GM23338 (cell line): ENCODE measurements around the gene FLT1. TPM values are rescaled to one million over a fixed set of nuclear protein-coding genes. Genes with fewer than 3 reads are reported as not detected.

Experiments
- ATAC-seq: fragments of 200-7000 bp; cut with Tn5 transposase; 3 replicates; pipeline ENCODE4 v1.9.1; 2020
- DNase-seq: peaks from one replicate; pipeline ENCODE4 v3.0.0-alpha.2; 2015; ENCODE audit warnings: low spot score
- H2AFZ ChIP-seq: fragments of 200-600 bp; sonication (generic); 2 replicates; pipeline ENCODE4 v1.8.0; 2016; ENCODE audit warnings: antibody characterized with exemption, mild to moderate bottlenecking, moderate library complexity
- H3F3A ChIP-seq: fragments of 200-600 bp; sonication (generic); replicated peaks from 2 replicates; pipeline ENCODE4 v1.8.0; 2017; ENCODE audit warnings: antibody characterized with exemption, mixed run types, low read depth
- H3K27ac ChIP-seq: fragments of 200-600 bp; sonication (generic); 2 replicates; pipeline ENCODE4 v1.6.1; 2016; ENCODE audit warnings: low read depth
- H3K27me3 ChIP-seq: fragments of 200-600 bp; sonication (generic); 2 replicates; pipeline ENCODE4 v1.8.0; 2016; ENCODE audit warnings: mild to moderate bottlenecking, mixed run types, moderate library complexity; ENCODE audit not compliant: insufficient read depth
- H3K36me3 ChIP-seq: fragments of 200-600 bp; sonication (generic); 2 replicates; pipeline ENCODE4 v1.8.0; 2016; ENCODE audit warnings: mild to moderate bottlenecking; ENCODE audit not compliant: insufficient read depth
- H3K4me1 ChIP-seq: fragments of 200-600 bp; sonication (generic); 2 replicates; pipeline ENCODE4 v1.8.0; 2016; ENCODE audit warnings: mild to moderate bottlenecking, moderate library complexity; ENCODE audit not compliant: insufficient read depth
- H3K4me2 ChIP-seq: fragments of 200-600 bp; sonication (generic); 2 replicates; pipeline ENCODE4 v1.7.1; 2017; ENCODE audit warnings: mixed run types
- H3K4me3 ChIP-seq: fragments of 200-600 bp; sonication (generic); 2 replicates; pipeline ENCODE4 v1.6.1; 2016; ENCODE audit warnings: mixed run types
- H3K79me2 ChIP-seq: fragments of 200-600 bp; sonication (generic); replicated peaks from 2 replicates; pipeline ENCODE4 v1.8.0; 2017; ENCODE audit warnings: mild to moderate bottlenecking; ENCODE audit not compliant: insufficient read depth
- H3K9me2 ChIP-seq: fragments of 200-600 bp; sonication (generic); 2 replicates; pipeline ENCODE4 v1.8.0; 2017; ENCODE audit not compliant: insufficient read depth
- H4K20me1 ChIP-seq: fragments of 200-600 bp; sonication (generic); replicated peaks from 2 replicates; pipeline ENCODE4 v1.8.0; 2017; ENCODE audit warnings: mild to moderate bottlenecking; ENCODE audit not compliant: insufficient read depth
- H3K27ac Mint-ChIP-seq: 2 replicates; pipeline ENCODE4 v1.8.0; 2020; ENCODE audit warnings: inconsistent platforms, mild to moderate bottlenecking, moderate library complexity, mixed read lengths
- H3K27me3 Mint-ChIP-seq: 3 replicates; pipeline ENCODE4 v1.8.0; 2022; ENCODE audit warnings: low read depth, mild to moderate bottlenecking, moderate library complexity, mixed read lengths, inconsistent platforms; ENCODE audit not compliant: insufficient read depth, poor library complexity
- H3K36me3 Mint-ChIP-seq: 3 replicates; pipeline ENCODE4 v1.8.0; 2021; ENCODE audit warnings: low read depth, mild to moderate bottlenecking, inconsistent platforms, moderate library complexity, mixed read lengths
- H3K4me1 Mint-ChIP-seq: 3 replicates; pipeline ENCODE4 v1.8.0; 2020; ENCODE audit warnings: mild to moderate bottlenecking, inconsistent platforms, mixed read lengths
- H3K4me3 Mint-ChIP-seq: 3 replicates; pipeline ENCODE4 v1.8.0; 2021; ENCODE audit warnings: moderate library complexity, mild to moderate bottlenecking, inconsistent platforms, mixed read lengths
- H3K9me3 Mint-ChIP-seq: 3 replicates; pipeline ENCODE4 v1.8.0; 2020; ENCODE audit warnings: moderate library complexity, mild to moderate bottlenecking, inconsistent platforms, mixed read lengths
- CREB1 ChIP-seq: fragments of 250-450 bp; sonication (Bioruptor Pico); IDR thresholded peaks from 2 replicates; pipeline ENCODE4 v1.5.0; 2020; ENCODE audit warnings: low read depth, mild to moderate bottlenecking, moderate library complexity
- EZH2 ChIP-seq: fragments of 200-600 bp; sonication (generic); IDR thresholded peaks from one replicate; pipeline ENCODE4 v1.8.0; 2017; ENCODE audit warnings: antibody characterized with exemption, mild to moderate bottlenecking, low read depth; ENCODE audit not compliant: unreplicated experiment
- EZH2phosphoT487 ChIP-seq: fragments of 200-600 bp; sonication (generic); IDR thresholded peaks from one replicate; pipeline ENCODE4 v1.8.1; 2018; ENCODE audit warnings: antibody characterized with exemption; ENCODE audit not compliant: unreplicated experiment
- JUNB ChIP-seq: IDR thresholded peaks from one replicate; pipeline ENCODE4 v1.6.1; 2016; ENCODE audit warnings: antibody characterized with exemption; ENCODE audit not compliant: unreplicated experiment
- NANOG ChIP-seq: IDR thresholded peaks from 2 replicates; pipeline ENCODE4 v1.6.1; 2016; ENCODE audit warnings: antibody characterized with exemption, borderline replicate concordance
- POLR2AphosphoS5 ChIP-seq: IDR thresholded peaks from 2 replicates; pipeline ENCODE4 v1.6.1; 2016; ENCODE audit warnings: antibody characterized with exemption, low read depth
- STAT1 ChIP-seq: IDR thresholded peaks from one replicate; pipeline ENCODE4 v1.6.1; 2016; ENCODE audit warnings: antibody characterized with exemption; ENCODE audit not compliant: unreplicated experiment
- ZNF114 ChIP-seq: fragments of 250-450 bp; sonication (Bioruptor Pico); IDR thresholded peaks from 2 replicates; pipeline ENCODE4 v1.5.0; 2020; ENCODE audit warnings: mild to moderate bottlenecking, moderate library complexity
- ZNF331 ChIP-seq: fragments of 250-450 bp; sonication (Bioruptor Pico); IDR thresholded peaks from 2 replicates; pipeline ENCODE4 v1.5.0; 2020; ENCODE audit warnings: low read depth, mild to moderate bottlenecking, moderate library complexity
- ZNF462 ChIP-seq: fragments of 250-450 bp; sonication (Bioruptor Pico); IDR thresholded peaks from 2 replicates; pipeline ENCODE4 v1.5.0; 2020; ENCODE audit warnings: mild to moderate bottlenecking, moderate library complexity
- long read RNA-seq: library from polyadenylated mRNA; unstranded; transcript quantifications from one replicate; pipeline ENCODE4 v2.0.0, GENCODE V29; 2020; ENCODE audit not compliant: unreplicated experiment
- polyA plus RNA-seq: library from polyadenylated mRNA; unstranded; fragments of >200 nt; fragmentation: Nextera tagmentation; extraction: Ambion mirVana; gene quantifications from 2 replicates; pipeline ENCODE4 v1.2.1, GENCODE V29; 2016
- total RNA-seq: library from RNA; depleted of rRNA; stranded (reverse); fragments of >200 nt; shearing (Covaris generic); gene quantifications from 2 replicates; pipeline ENCODE4 v1.2.3, GENCODE V29; 2014; rRNA removed
- TF ChIP-seq, protein P1 (sequence below): IDR thresholded peaks from 2 replicates; pipeline ENCODE4 v1.6.1; 2016; ENCODE audit warnings: antibody characterized with exemption
- TF ChIP-seq, protein P2 (sequence below), 2 experiments: fragments of 200-600 bp in 1 of 2; sonication (generic) in 1 of 2; conservative IDR thresholded peaks; 2 replicates each; pipeline versions ENCODE4 v1.5.1 to v1.6.1; 2016 to 2017; ENCODE audit warnings: antibody characterized with exemption in 2 of 2, low read depth in 2 of 2, mild to moderate bottlenecking in 2 of 2, moderate library complexity in 1 of 2

The FLT1 gene, protein sequence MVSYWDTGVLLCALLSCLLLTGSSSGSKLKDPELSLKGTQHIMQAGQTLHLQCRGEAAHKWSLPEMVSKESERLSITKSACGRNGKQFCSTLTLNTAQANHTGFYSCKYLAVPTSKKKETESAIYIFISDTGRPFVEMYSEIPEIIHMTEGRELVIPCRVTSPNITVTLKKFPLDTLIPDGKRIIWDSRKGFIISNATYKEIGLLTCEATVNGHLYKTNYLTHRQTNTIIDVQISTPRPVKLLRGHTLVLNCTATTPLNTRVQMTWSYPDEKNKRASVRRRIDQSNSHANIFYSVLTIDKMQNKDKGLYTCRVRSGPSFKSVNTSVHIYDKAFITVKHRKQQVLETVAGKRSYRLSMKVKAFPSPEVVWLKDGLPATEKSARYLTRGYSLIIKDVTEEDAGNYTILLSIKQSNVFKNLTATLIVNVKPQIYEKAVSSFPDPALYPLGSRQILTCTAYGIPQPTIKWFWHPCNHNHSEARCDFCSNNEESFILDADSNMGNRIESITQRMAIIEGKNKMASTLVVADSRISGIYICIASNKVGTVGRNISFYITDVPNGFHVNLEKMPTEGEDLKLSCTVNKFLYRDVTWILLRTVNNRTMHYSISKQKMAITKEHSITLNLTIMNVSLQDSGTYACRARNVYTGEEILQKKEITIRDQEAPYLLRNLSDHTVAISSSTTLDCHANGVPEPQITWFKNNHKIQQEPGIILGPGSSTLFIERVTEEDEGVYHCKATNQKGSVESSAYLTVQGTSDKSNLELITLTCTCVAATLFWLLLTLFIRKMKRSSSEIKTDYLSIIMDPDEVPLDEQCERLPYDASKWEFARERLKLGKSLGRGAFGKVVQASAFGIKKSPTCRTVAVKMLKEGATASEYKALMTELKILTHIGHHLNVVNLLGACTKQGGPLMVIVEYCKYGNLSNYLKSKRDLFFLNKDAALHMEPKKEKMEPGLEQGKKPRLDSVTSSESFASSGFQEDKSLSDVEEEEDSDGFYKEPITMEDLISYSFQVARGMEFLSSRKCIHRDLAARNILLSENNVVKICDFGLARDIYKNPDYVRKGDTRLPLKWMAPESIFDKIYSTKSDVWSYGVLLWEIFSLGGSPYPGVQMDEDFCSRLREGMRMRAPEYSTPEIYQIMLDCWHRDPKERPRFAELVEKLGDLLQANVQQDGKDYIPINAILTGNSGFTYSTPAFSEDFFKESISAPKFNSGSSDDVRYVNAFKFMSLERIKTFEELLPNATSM (N-terminal part only)
- total RNA-seq, result 112 and 116 TPM in 2 replicates
- polyA plus RNA-seq, result 22.3 and 26.8 TPM in 2 replicates
- long read RNA-seq, full-length matches to known transcripts, result 6 of 24 reads
- long read RNA-seq, partial matches to known transcripts, result 13 of 24 reads
- long read RNA-seq, other reads (novel, unspliced or antisense), result 5 of 24 reads

GRCh38 chr13:28494778-28495537 lies at the start of gene FLT1:
FLT1 (minus strand) TSS chr13:28495128; CDS start chr13:28494843, 285 bp downstream.
- 0 out of 2 replicates have a peak, but pooled peaks cover 4% of the 10 kb centered on the region for H3F3A ChIP-seq
- TF ChIP-seq, protein P1, sequence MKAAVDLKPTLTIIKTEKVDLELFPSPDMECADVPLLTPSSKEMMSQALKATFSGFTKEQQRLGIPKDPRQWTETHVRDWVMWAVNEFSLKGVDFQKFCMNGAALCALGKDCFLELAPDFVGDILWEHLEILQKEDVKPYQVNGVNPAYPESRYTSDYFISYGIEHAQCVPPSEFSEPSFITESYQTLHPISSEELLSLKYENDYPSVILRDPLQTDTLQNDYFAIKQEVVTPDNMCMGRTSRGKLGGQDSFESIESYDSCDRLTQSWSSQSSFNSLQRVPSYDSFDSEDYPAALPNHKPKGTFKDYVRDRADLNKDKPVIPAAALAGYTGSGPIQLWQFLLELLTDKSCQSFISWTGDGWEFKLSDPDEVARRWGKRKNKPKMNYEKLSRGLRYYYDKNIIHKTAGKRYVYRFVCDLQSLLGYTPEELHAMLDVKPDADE, result 0 out of 2 replicates have a peak, but pooled peaks have one; percentile 29
- no peak for TF ChIP-seq NANOG
- no peak for TF ChIP-seq ZNF114 (CRISPR knock-in tag)
- no peak for TF ChIP-seq STAT1
- no peak for TF ChIP-seq ZNF331
- TF ChIP-seq ZNF462 (CRISPR knock-in tag), result no peak
- TF ChIP-seq CREB1 (CRISPR knock-in tag), result peak; percentile 86
- TF ChIP-seq POLR2AphosphoS5, result peak; percentile 82
- no peak for TF ChIP-seq EZH2
- TF ChIP-seq, protein P2, sequence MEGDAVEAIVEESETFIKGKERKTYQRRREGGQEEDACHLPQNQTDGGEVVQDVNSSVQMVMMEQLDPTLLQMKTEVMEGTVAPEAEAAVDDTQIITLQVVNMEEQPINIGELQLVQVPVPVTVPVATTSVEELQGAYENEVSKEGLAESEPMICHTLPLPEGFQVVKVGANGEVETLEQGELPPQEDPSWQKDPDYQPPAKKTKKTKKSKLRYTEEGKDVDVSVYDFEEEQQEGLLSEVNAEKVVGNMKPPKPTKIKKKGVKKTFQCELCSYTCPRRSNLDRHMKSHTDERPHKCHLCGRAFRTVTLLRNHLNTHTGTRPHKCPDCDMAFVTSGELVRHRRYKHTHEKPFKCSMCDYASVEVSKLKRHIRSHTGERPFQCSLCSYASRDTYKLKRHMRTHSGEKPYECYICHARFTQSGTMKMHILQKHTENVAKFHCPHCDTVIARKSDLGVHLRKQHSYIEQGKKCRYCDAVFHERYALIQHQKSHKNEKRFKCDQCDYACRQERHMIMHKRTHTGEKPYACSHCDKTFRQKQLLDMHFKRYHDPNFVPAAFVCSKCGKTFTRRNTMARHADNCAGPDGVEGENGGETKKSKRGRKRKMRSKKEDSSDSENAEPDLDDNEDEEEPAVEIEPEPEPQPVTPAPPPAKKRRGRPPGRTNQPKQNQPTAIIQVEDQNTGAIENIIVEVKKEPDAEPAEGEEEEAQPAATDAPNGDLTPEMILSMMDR (conservative IDR thresholded peaks at IDR 0.05; ENCODE audit: low read depth in 2 of 2), result no peak
- no peak for TF ChIP-seq EZH2phosphoT487
- TF ChIP-seq JUNB, result no peak

More at GRCh38 chr13:28494778-28495537, at the start of gene FLT1:
- Histone ChIP-seq H3K79me2 (peaks cover 61% of the 10 kb centered on the region), H3K9me2 (no peaks in the 10 kb centered on the region), H3K4me2 (peak within 1 kb of the TSS; percentile 77), H3K4me1 (peaks cover 44% of the 10 kb centered on the region), H3K27me3 (peaks cover 36% of the 10 kb centered on the region), H3K27ac (0 out of 2 replicates have a peak within 1 kb of the TSS, but pooled peaks have one; percentile 28), H3K36me3 (no peaks in the 10 kb centered on the region), H3K4me3 (peak within 1 kb of the TSS; percentile 87), H4K20me1 (peaks cover 14% of the 10 kb centered on the region), H2AFZ (peak within 1 kb of the TSS; percentile 48)
- H3K36me3 Mint-ChIP-seq, result peaks cover 23% of the 10 kb centered on the region
- H3K4me3 Mint-ChIP-seq, result peak within 1 kb of the TSS; percentile 93
- peaks cover 53% of the 10 kb centered on the region for H3K4me1 Mint-ChIP-seq
- ATAC-seq (peak; percentile 69), DNase-seq (peak; percentile 93)
- H3K9me3 Mint-ChIP-seq, result no peaks in the 10 kb centered on the region; the same call in 2 of the 3 replicates
- H3K27ac Mint-ChIP-seq, result peak within 1 kb of the TSS; percentile 46; the same call in 1 of the 2 replicates
- H3K27me3 Mint-ChIP-seq, result peaks cover 17% of the 10 kb centered on the region
